IMR-90 (cell line): ENCODE data around the gene PIGH. TPM values are rescaled to one million over a fixed set of nuclear protein-coding genes. Genes with fewer than 3 reads are reported as not detected.
A peak's percentile ranks its signal among the peaks of the same experiment; 100 is the strongest.

Experiments used
- ATAC-seq: fragments of 200-7000 bp; cut with Tn5 transposase; 2 replicates; pipeline ENCODE4 v1.9.1; 2020; ENCODE audit warnings: low read depth, mild to moderate bottlenecking, moderate library complexity
- BruUV-seq: library from RNA; stranded (reverse); fragments of 400-500 nt; replicated peaks from 2 replicates; lab custom pipeline; 2021; lab: Mats Ljungman, UMichigan
- CTCF ChIA-PET: fragments of 300-600 bp; formaldehyde crosslinking; extraction: SDS; loops from one replicate; lab custom pipeline; 2021; ENCODE audit warnings: antibody characterized with exemption; lab: Yijun Ruan, JAX
- POLR2A ChIA-PET: fragments of 300-600 bp; sonication (Branson Sonifier 250); formaldehyde crosslinking; loops from one replicate; lab custom pipeline; 2022; ENCODE audit warnings: antibody characterized with exemption; ENCODE audit not compliant: unreplicated experiment; lab: Charles Lee
- DNase-seq: peaks from one replicate; pipeline ENCODE4 v3.0.0; 2013
- H2AFZ ChIP-seq: replicated peaks from 2 replicates; pipeline ENCODE3; 2013; ENCODE audit warnings: low read length, mild to moderate bottlenecking; ENCODE audit not compliant: poor library complexity
- H2AK5ac ChIP-seq: 2 replicates; pipeline ENCODE4 v1.6.1; 2013; ENCODE audit warnings: low read depth, low read length, inconsistent platforms
- H2AK9ac ChIP-seq: replicated peaks from 2 replicates; pipeline ENCODE3; 2013; ENCODE audit warnings: mild to moderate bottlenecking, low read depth, low read length, moderate library complexity; ENCODE audit not compliant: poor library complexity
- H2BK120ac ChIP-seq: 2 replicates; pipeline ENCODE4 v1.6.1; 2013; ENCODE audit warnings: low read depth, low read length, inconsistent platforms
- H2BK15ac ChIP-seq: 3 replicates; pipeline ENCODE4 v1.6.1; 2013; ENCODE audit warnings: low read depth, low read length, inconsistent platforms
- H2BK20ac ChIP-seq: 2 replicates; pipeline ENCODE4 v1.6.1; 2013; ENCODE audit warnings: low read depth, mild to moderate bottlenecking, inconsistent platforms, low read length, moderate library complexity
- H2BK5ac ChIP-seq: 2 replicates; pipeline ENCODE4 v1.6.1; 2013; ENCODE audit warnings: mild to moderate bottlenecking, low read depth, low read length, inconsistent platforms; ENCODE audit not compliant: poor library complexity, severe bottlenecking
- H3K14ac ChIP-seq: replicated peaks from 2 replicates; pipeline ENCODE4 v1.6.1; 2013; ENCODE audit warnings: low read depth, low read length, inconsistent platforms
- H3K18ac ChIP-seq: 2 replicates; pipeline ENCODE4 v1.6.1; 2013; ENCODE audit warnings: low read depth, low read length, control low read depth
- H3K23ac ChIP-seq: 2 replicates; pipeline ENCODE4 v1.6.1; 2013; ENCODE audit warnings: low read depth, low read length, inconsistent platforms
- H3K27ac ChIP-seq: 2 replicates; pipeline ENCODE4 v1.5.1; 2013; ENCODE audit warnings: mild to moderate bottlenecking, control low read depth, low read length; ENCODE audit not compliant: insufficient read depth
- H3K27me3 ChIP-seq: 2 replicates; pipeline ENCODE4 v1.6.1; 2013; ENCODE audit warnings: low read length; ENCODE audit not compliant: control insufficient read depth, insufficient read depth
- H3K36me3 ChIP-seq: 2 replicates; pipeline ENCODE4 v1.6.1; 2013; ENCODE audit warnings: low read length, mixed read lengths; ENCODE audit not compliant: control insufficient read depth, insufficient read depth
- H3K4ac ChIP-seq: 2 replicates; pipeline ENCODE4 v1.6.1; 2013; ENCODE audit warnings: low read depth, low read length, inconsistent platforms
- H3K4me1 ChIP-seq: 2 replicates; pipeline ENCODE4 v1.6.1; 2013; ENCODE audit warnings: low read length, mixed read lengths; ENCODE audit not compliant: control insufficient read depth, insufficient read depth
- H3K4me2 ChIP-seq: 2 replicates; pipeline ENCODE4 v1.6.1; 2013; ENCODE audit warnings: low read depth, mild to moderate bottlenecking, control low read depth, low read length, moderate library complexity
- H3K4me3 ChIP-seq: 2 replicates; pipeline ENCODE4 v1.5.1; 2013; ENCODE audit warnings: low read depth, mild to moderate bottlenecking, control low read depth, low read length, moderate library complexity; ENCODE audit not compliant: insufficient read depth
- H3K56ac ChIP-seq: 2 replicates; pipeline ENCODE4 v1.6.1; 2013; ENCODE audit warnings: low read length, inconsistent platforms; ENCODE audit not compliant: insufficient read depth; ENCODE audit errors: extremely low read depth
- H3K79me1 ChIP-seq, 2 experiments: 2 replicates each; pipeline ENCODE4 v1.6.1; 2013; ENCODE audit warnings: low read length in 2 of 2, inconsistent platforms in 1 of 2, low read depth in 1 of 2
- H3K9ac ChIP-seq: 2 replicates; pipeline ENCODE4 v1.6.1; 2013; ENCODE audit warnings: low read depth, low read length, control low read depth
- H3K9me1 ChIP-seq: 2 replicates; pipeline ENCODE4 v1.6.1; 2013; ENCODE audit warnings: low read length, inconsistent platforms; ENCODE audit not compliant: insufficient read depth
- H3K9me3 ChIP-seq: 2 replicates; pipeline ENCODE4 v1.6.1; 2013; ENCODE audit warnings: low read length; ENCODE audit not compliant: control insufficient read depth, insufficient read depth
- H4K20me1 ChIP-seq: 2 replicates; pipeline ENCODE4 v1.6.1; 2013; ENCODE audit warnings: low read length, inconsistent platforms; ENCODE audit not compliant: insufficient read depth
- H4K5ac ChIP-seq: 2 replicates; pipeline ENCODE4 v1.6.1; 2013; ENCODE audit warnings: mild to moderate bottlenecking, low read depth, low read length, control low read depth
- H4K8ac ChIP-seq, 2 experiments: 2 replicates each; pipeline ENCODE4 v1.6.1; 2013; ENCODE audit warnings: low read depth in 2 of 2, low read length in 2 of 2, control low read depth in 1 of 2, inconsistent platforms in 1 of 2
- H4K91ac ChIP-seq: 2 replicates; pipeline ENCODE4 v1.6.1; 2013; ENCODE audit warnings: low read depth, low read length, inconsistent platforms; ENCODE audit not compliant: insufficient read depth
- BHLHE40 ChIP-seq: fragments of 150-350 bp; IDR thresholded peaks from 2 replicates; pipeline ENCODE4 v1.6.1; 2016; ENCODE audit warnings: mild to moderate bottlenecking, low read depth, low read length
- FOS ChIP-seq: fragments of 150-350 bp; IDR thresholded peaks from 2 replicates; pipeline ENCODE4 v1.6.1; 2016; ENCODE audit warnings: low read depth, low read length
- RCOR1 ChIP-seq: IDR thresholded peaks from 2 replicates; pipeline ENCODE4 v1.6.1; 2012; ENCODE audit warnings: mild to moderate bottlenecking, low read length, improper control_type of control experiment; ENCODE audit not compliant: insufficient replicate concordance
- SMC3 ChIP-seq: fragments of 150-350 bp; IDR thresholded peaks from 2 replicates; pipeline ENCODE4 v1.6.1; 2016; ENCODE audit warnings: low read depth, mild to moderate bottlenecking, antibody characterized with exemption, low read length, moderate library complexity
- WGBS, 2 experiments: methylation state at CpG; one replicate each; pipeline versions ENCODE4 v1.1.5 to v1.1.7; 2013; ENCODE audit warnings: missing lambda C conversion rate in 2 of 2; ENCODE audit not compliant: insufficient read length in 1 of 2; ENCODE audit errors: extremely low coverage in 2 of 2; 5-methylcytosine and 5-hydroxymethylcytosine counted together
- dilution Hi-C: fragments of 300-500 bp; cut with HindIII; formaldehyde crosslinking; loops from one replicate; pipeline ENCODE4 v1.14.3; 2018; ENCODE audit warnings: low sequenced_read_pairs; ENCODE audit not compliant: unreplicated experiment
- in situ Hi-C: fragments of 300-500 bp; cut with MboI; formaldehyde crosslinking; loops from 3 replicates; pipeline ENCODE4 v1.14.3; 2019; ENCODE audit warnings: low sequenced_read_pairs, inconsistent platforms, mixed read lengths
- intact Hi-C: fragments of 100-400 bp; cut with micrococcal nuclease; formaldehyde crosslinking; loops from 2 replicates; pipeline ENCODE4 v1.10.0; 2022
- polyA plus RNA-seq, 3 experiments: library from polyadenylated mRNA; depleted of rRNA; stranded (reverse); fragments of >200 nt; gene quantifications; 2 replicates each; pipeline ENCODE4 v1.2.3, GENCODE V29; 2012; ENCODE audit warnings: low replicate concordance in 1 of 3
- total RNA-seq: library from RNA; depleted of rRNA; stranded (reverse); fragments of >200 nt; gene quantifications from 2 replicates; pipeline ENCODE4 v1.2.3, GENCODE V29; 2012
- TF ChIP-seq, protein P1 (sequence below): conservative IDR thresholded peaks from 2 replicates; pipeline ENCODE4 v1.5.1; 2012; ENCODE audit warnings: mild to moderate bottlenecking, low read depth, low read length, improper control_type of control experiment

The PIGH gene
- total and polyA plus RNA-seq, 2 of the 4 experiments (the other 2 are of a cell fraction): 7.9 to 13.5 TPM

DNA sequence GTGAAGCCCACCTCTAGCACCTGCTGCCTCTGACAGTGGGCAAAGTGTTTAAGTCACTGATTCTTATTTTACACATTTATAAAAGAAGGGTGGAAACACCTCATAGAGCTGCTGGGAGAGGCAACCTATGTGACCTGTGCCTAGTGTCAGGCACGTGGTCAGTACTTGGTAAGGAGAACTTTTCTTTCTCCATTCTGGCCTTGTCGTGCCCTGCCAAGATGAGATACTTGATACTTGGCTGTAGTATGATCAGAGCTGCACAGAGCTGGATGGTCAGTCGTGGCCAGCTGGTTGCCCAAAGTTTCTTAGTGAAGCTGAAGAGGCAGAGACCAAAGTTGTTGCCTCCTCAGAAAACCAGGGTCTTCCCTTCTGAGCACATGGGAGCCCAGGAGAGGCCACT is 42.4 kb downstream of the PIGH start:
- dilution Hi-C loops (no loop called here), intact Hi-C loops (no loop called here), in situ Hi-C loops (loop anchor here (10.0 kb wide), 1 partner anchor 113 kb away; no protein-coding TSS in a partner anchor)
- Histone ChIP-seq H4K91ac (no peak overlapping the region; the same call in 1 of the 2 replicates), H3K14ac (0 out of 2 replicates have a peak overlapping the region, but pooled peaks have one; percentile 34), H3K56ac (no peak overlapping the region), H2BK120ac (peak overlapping the region; percentile 36; the same call in 1 of the 2 replicates), H3K4ac (no peak overlapping the region), H3K4me2 (no peak overlapping the region), H2AK5ac (peak overlapping the region; percentile 35; the same call in 1 of the 2 replicates), H3K27me3 (peaks cover 7% of the 10 kb centered on the region; the same call in 1 of the 2 replicates), H2AK9ac (no peak overlapping the region), H2AFZ (no peak overlapping the region), H3K36me3 (no peaks in the 10 kb centered on the region), H3K9ac (no peak overlapping the region), H3K27ac (no peak overlapping the region), H3K4me1 (no peaks in the 10 kb centered on the region), H3K79me1 (no peaks in the 10 kb centered on the region), H3K9me1 (no peaks in the 10 kb centered on the region), H2BK15ac (no peak overlapping the region), H2BK5ac (no peak overlapping the region), H4K5ac (no peak overlapping the region), H3K23ac (no peak overlapping the region), H2BK20ac (peak overlapping the region; percentile 33; the same call in 1 of the 2 replicates), H3K4me3 (no peak overlapping the region), H3K18ac (no peak overlapping the region), H3K9me3 (no peaks in the 10 kb centered on the region), H4K20me1 (no peaks in the 10 kb centered on the region), H4K8ac (peak overlapping the region in 1 of 2 experiments; percentile 67; a peak in 1 of 4 replicates)
- CTCF ChIA-PET: interaction anchor here (1.0 to 2.3 kb wide), 3 partner anchors 16 to 31 kb away, joined by 3 to 6 read pairs (median 5); partner anchors contain the start of gene PLEKHH1
- DNase-seq (no peak), ATAC-seq (no peak)
- WGBS, 2 experiments: 40% methylated on average over 1 of the region's 3 CpGs; no CpG with 5 or more reads in 1 of the 2 experiments
- no peak for TF ChIP-seq RCOR1
- no peak for TF ChIP-seq BHLHE40
- no peak for TF ChIP-seq SMC3
- TF ChIP-seq, protein P1, sequence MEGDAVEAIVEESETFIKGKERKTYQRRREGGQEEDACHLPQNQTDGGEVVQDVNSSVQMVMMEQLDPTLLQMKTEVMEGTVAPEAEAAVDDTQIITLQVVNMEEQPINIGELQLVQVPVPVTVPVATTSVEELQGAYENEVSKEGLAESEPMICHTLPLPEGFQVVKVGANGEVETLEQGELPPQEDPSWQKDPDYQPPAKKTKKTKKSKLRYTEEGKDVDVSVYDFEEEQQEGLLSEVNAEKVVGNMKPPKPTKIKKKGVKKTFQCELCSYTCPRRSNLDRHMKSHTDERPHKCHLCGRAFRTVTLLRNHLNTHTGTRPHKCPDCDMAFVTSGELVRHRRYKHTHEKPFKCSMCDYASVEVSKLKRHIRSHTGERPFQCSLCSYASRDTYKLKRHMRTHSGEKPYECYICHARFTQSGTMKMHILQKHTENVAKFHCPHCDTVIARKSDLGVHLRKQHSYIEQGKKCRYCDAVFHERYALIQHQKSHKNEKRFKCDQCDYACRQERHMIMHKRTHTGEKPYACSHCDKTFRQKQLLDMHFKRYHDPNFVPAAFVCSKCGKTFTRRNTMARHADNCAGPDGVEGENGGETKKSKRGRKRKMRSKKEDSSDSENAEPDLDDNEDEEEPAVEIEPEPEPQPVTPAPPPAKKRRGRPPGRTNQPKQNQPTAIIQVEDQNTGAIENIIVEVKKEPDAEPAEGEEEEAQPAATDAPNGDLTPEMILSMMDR: no peak
- TF ChIP-seq FOS: no peak
- BruUV-seq: no TSS peak
- POLR2A ChIA-PET: no interaction called here
